PC-9 (cell line): ENCODE results near the gene TRIM3. TPM values are rescaled to one million over a fixed set of nuclear protein-coding genes. Genes with fewer than 3 reads are reported as not detected.

Experiments
- BruUV-seq: library from RNA; stranded (reverse); fragments of 400-500 nt; replicated peaks from 2 replicates; lab custom pipeline; 2021; lab: Mats Ljungman, UMichigan
- CTCF ChIA-PET: fragments of 300-600 bp; sonication (Branson Sonifier 250); formaldehyde crosslinking; loops from one replicate; lab custom pipeline; 2022; ENCODE audit warnings: antibody characterized with exemption; lab: Charles Lee
- POLR2A ChIA-PET: fragments of 300-600 bp; sonication (Branson Sonifier 250); formaldehyde crosslinking; loops from one replicate; lab custom pipeline; 2022; ENCODE audit warnings: antibody characterized with exemption; ENCODE audit not compliant: unreplicated experiment; lab: Charles Lee
- DNase-seq, 2 experiments: peaks; one replicate each; pipeline versions ENCODE4 v3.0.0 to v3.0.0-alpha.2; 2015 to 2022; ENCODE audit warnings: mixed read lengths in 1 of 2
- H2AFZ ChIP-seq: fragments of 200-600 bp; sonication (generic); 2 replicates; pipeline ENCODE4 v1.8.1; 2017; ENCODE audit warnings: antibody characterized with exemption
- H3F3A ChIP-seq: fragments of 200-600 bp; sonication (generic); 2 replicates; pipeline ENCODE4 v1.8.1; 2017; ENCODE audit warnings: antibody characterized with exemption, mild to moderate bottlenecking, low read depth; ENCODE audit not compliant: insufficient read depth
- H3K27ac ChIP-seq: fragments of 200-600 bp; sonication (generic); 2 replicates; pipeline ENCODE4 v1.6.1; 2016; ENCODE audit warnings: mixed run types
- H3K27me3 ChIP-seq: fragments of 200-600 bp; sonication (generic); 2 replicates; pipeline ENCODE4 v1.6.1; 2016; ENCODE audit warnings: low read depth, mixed run types; ENCODE audit not compliant: insufficient read depth
- H3K36me3 ChIP-seq: fragments of 200-600 bp; sonication (generic); 2 replicates; pipeline ENCODE4 v1.6.1; 2016; ENCODE audit warnings: low read depth, mixed run types
- H3K4me1 ChIP-seq: fragments of 200-600 bp; sonication (generic); replicated peaks from 2 replicates; pipeline ENCODE4 v1.6.1; 2016; ENCODE audit warnings: mixed run types; ENCODE audit not compliant: insufficient read depth
- H3K4me2 ChIP-seq: fragments of 200-600 bp; sonication (generic); 2 replicates; pipeline ENCODE4 v1.6.1; 2017; ENCODE audit warnings: mixed run types
- H3K4me3 ChIP-seq: fragments of 200-600 bp; sonication (generic); 2 replicates; pipeline ENCODE4 v1.6.1; 2016; ENCODE audit warnings: mixed run types
- H3K79me2 ChIP-seq: fragments of 200-600 bp; sonication (generic); 2 replicates; pipeline ENCODE4 v1.6.1; 2017; ENCODE audit warnings: low read depth, mixed run types
- H3K9me2 ChIP-seq: fragments of 200-600 bp; sonication (generic); 2 replicates; pipeline ENCODE4 v1.8.1; 2017; ENCODE audit warnings: mild to moderate bottlenecking; ENCODE audit not compliant: insufficient read depth
- H3K9me3 ChIP-seq: fragments of 200-600 bp; sonication (generic); 2 replicates; pipeline ENCODE4 v1.8.1; 2016; ENCODE audit warnings: low read depth; ENCODE audit not compliant: insufficient read depth
- H4K20me1 ChIP-seq: fragments of 200-600 bp; sonication (generic); 2 replicates; pipeline ENCODE4 v1.8.1; 2017; ENCODE audit not compliant: insufficient read depth
- EZH2 ChIP-seq: fragments of 200-600 bp; sonication (generic); IDR thresholded peaks from 2 replicates; pipeline ENCODE4 v1.8.0; 2017; ENCODE audit warnings: antibody characterized with exemption, low read depth
- intact Hi-C: fragments of 100-400 bp; cut with micrococcal nuclease; formaldehyde crosslinking; loops from one replicate; pipeline ENCODE4 v1.10.0; 2022; ENCODE audit not compliant: unreplicated experiment
- total RNA-seq: library from RNA; stranded (reverse); gene quantifications from 2 replicates; pipeline ENCODE4 v1.2.3, GENCODE V29; 2021
- TF ChIP-seq, protein P1 (sequence below): fragments of 200-600 bp; sonication (generic); conservative IDR thresholded peaks from 2 replicates; pipeline ENCODE4 v1.6.1; 2017; ENCODE audit warnings: mixed run types, antibody characterized with exemption, mild to moderate bottlenecking, moderate library complexity

TRIM3 gene
- total RNA-seq, 1 experiment from 2014 or later = 9.0 TPM

DNA sequence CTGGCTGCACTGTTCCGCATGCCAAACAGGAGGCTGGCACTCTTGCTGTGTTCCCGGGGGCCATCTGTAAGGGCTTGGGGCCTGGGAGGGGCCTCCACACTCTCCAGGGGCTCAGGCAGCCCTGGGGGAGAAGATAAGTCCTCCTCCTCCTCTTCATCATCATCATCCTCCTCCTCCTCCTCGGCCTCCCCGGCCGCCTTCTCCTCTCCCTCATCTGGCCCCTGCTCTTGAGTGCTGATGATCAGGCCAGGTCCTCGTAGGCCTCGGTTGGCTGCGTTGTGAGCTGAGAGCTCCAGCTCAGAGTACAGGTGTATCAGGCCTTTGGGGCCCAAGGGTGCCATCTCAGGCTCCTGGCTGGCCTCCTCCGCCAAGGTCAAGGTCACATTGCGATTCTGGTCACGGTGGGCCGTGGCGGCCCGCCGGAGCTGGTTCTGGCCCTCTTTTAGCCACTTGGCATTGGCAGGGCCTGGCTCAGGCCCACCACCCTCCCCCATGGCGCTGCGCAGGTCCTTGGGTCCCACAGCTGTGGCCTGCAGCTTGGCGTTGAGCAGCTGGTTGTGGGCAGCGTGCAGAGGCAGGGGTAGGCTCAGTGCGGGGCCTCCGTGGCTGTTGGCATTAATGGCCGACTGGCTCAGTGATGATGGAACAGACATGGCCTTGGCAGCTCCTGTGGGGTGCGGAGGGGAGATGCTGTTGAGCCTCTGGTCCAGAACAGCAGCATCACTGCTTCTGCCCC, 62.9 kb downstream of the TRIM3 start:
- H3F3A ChIP-seq = no peaks in the 10 kb centered on the region
- no peaks in the 10 kb centered on the region for H3K9me2 ChIP-seq
- no TSS peak for BruUV-seq
- intact Hi-C loops = no loop called here
- no peak overlapping the region for H2AFZ ChIP-seq
- no peak for DNase-seq
- H3K4me2 ChIP-seq = no peak overlapping the region
- no peaks in the 10 kb centered on the region for H4K20me1 ChIP-seq
- no peak for TF ChIP-seq EZH2
- TF ChIP-seq, protein P1, sequence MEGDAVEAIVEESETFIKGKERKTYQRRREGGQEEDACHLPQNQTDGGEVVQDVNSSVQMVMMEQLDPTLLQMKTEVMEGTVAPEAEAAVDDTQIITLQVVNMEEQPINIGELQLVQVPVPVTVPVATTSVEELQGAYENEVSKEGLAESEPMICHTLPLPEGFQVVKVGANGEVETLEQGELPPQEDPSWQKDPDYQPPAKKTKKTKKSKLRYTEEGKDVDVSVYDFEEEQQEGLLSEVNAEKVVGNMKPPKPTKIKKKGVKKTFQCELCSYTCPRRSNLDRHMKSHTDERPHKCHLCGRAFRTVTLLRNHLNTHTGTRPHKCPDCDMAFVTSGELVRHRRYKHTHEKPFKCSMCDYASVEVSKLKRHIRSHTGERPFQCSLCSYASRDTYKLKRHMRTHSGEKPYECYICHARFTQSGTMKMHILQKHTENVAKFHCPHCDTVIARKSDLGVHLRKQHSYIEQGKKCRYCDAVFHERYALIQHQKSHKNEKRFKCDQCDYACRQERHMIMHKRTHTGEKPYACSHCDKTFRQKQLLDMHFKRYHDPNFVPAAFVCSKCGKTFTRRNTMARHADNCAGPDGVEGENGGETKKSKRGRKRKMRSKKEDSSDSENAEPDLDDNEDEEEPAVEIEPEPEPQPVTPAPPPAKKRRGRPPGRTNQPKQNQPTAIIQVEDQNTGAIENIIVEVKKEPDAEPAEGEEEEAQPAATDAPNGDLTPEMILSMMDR = no peak
- H3K79me2 ChIP-seq = no peaks in the 10 kb centered on the region
- no peak overlapping the region for H3K27ac ChIP-seq
- no peaks in the 10 kb centered on the region for H3K4me1 ChIP-seq
- H3K9me3 ChIP-seq = no peaks in the 10 kb centered on the region
- H3K27me3 ChIP-seq = no peaks in the 10 kb centered on the region; the same call in 1 of the 2 replicates
- POLR2A ChIA-PET = no interaction called here
- CTCF ChIA-PET = no interaction called here
- no peak overlapping the region for H3K4me3 ChIP-seq
- no peaks in the 10 kb centered on the region for H3K36me3 ChIP-seq

DNA sequence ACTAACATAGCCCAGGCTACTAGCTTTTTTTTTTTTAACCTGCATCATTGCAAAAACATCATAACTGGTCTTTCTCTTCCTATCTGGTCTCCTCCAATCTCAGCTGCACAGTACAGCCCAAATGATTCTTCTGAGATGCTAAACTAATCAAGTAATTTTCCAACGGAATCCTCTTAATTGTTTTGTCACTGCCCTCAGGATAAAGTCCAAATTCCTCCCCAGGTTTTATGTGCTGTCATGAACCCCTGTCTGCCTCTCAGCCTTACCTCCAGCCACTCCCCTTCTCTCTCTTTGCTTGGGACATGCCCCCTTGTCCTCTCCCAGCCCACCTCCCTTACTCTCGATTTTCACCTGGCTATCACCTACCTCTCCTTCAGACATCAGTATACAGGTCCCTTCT, 67.4 kb downstream of the TRIM3 start:
- Histone ChIP-seq H3K27ac (no peak overlapping the region), H3F3A (no peaks in the 10 kb centered on the region), H3K4me3 (no peak overlapping the region), H4K20me1 (no peaks in the 10 kb centered on the region), H3K36me3 (no peaks in the 10 kb centered on the region), H3K4me2 (no peak overlapping the region), H2AFZ (no peak overlapping the region), H3K9me2 (no peaks in the 10 kb centered on the region), H3K9me3 (no peaks in the 10 kb centered on the region), H3K79me2 (no peaks in the 10 kb centered on the region), H3K4me1 (no peaks in the 10 kb centered on the region), H3K27me3 (no peaks in the 10 kb centered on the region)
- POLR2A ChIA-PET = no interaction called here
- BruUV-seq = no TSS peak
- CTCF ChIA-PET = no interaction called here
- TF ChIP-seq EZH2 = no peak
- TF ChIP-seq, protein P1 = no peak
- DNase-seq = no peak
- intact Hi-C loops = no loop called here

DNA sequence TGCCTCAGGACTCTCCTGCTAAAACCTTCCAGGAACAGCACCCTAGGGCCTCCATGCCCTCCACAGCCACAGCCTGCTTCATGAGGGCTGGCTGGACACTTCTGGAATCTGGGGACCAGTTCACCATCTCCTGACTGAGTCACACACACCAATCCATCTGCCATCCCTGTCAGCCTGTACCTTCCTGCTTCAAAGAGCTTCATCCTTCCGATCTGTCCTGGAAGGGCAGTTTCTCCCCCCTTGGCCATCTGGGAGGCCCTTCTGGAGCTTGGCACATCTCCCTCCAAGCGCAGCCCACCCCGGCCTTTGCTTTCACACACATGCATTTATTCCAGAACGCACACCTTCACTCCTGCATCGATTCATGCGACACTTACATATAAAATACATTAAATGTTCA, 67.9 kb downstream of the TRIM3 start:
- Histone ChIP-seq H2AFZ (no peak overlapping the region), H3F3A (no peaks in the 10 kb centered on the region), H4K20me1 (no peaks in the 10 kb centered on the region), H3K4me3 (no peak overlapping the region), H3K9me3 (no peaks in the 10 kb centered on the region), H3K27me3 (no peaks in the 10 kb centered on the region), H3K79me2 (no peaks in the 10 kb centered on the region), H3K36me3 (no peaks in the 10 kb centered on the region), H3K27ac (no peak overlapping the region), H3K4me1 (no peaks in the 10 kb centered on the region), H3K4me2 (no peak overlapping the region), H3K9me2 (no peaks in the 10 kb centered on the region)
- no peak for TF ChIP-seq EZH2
- TF ChIP-seq, protein P1 = no peak
- no TSS peak for BruUV-seq
- intact Hi-C loops = no loop called here
- CTCF ChIA-PET = interaction anchor here (0.6 kb wide), 1 partner anchor 84 kb away, joined by 3 read pairs; no protein-coding TSS in a partner anchor
- POLR2A ChIA-PET = no interaction called here
- no peak for DNase-seq
